Neuron (in vitro differentiated cells): ENCODE results near the gene DNER.
"Not testable (repeated sequence)": the region's sequence is repeated elsewhere in the genome, so short reads cannot be mapped to it uniquely, and the experiment has no call there.

ENCODE experiments used
- H2AFZ ChIP-seq: one replicate; pipeline ENCODE4 v1.6.1; 2013; ENCODE audit warnings: low read depth, mild to moderate bottlenecking, inconsistent platforms, low read length, moderate library complexity
- H3K27me3 ChIP-seq: one replicate; pipeline ENCODE4 v1.6.1; 2013; ENCODE audit warnings: low read length; ENCODE audit not compliant: insufficient read depth
- H3K36me3 ChIP-seq: one replicate; pipeline ENCODE4 v1.6.1; 2013; ENCODE audit warnings: low read length; ENCODE audit not compliant: insufficient read depth
- H3K4me1 ChIP-seq: one replicate; pipeline ENCODE4 v1.6.1; 2013; ENCODE audit warnings: low read length; ENCODE audit not compliant: insufficient read depth
- H3K4me3 ChIP-seq: 2 replicates; pipeline ENCODE4 v1.5.1; 2013; ENCODE audit warnings: mild to moderate bottlenecking, low read length, moderate library complexity
- H3K9me3 ChIP-seq: one replicate; pipeline ENCODE4 v1.6.1; 2013; ENCODE audit warnings: low read length

DNER gene

GRCh38 chr2:229376866-229377265 lies 337.5 kb downstream of the DNER start:
- no peak overlapping the region for H3K4me3 ChIP-seq
- H3K27me3 ChIP-seq, result no peaks in the 10 kb centered on the region
- H3K36me3 ChIP-seq, result no peaks in the 10 kb centered on the region
- H2AFZ ChIP-seq, result no peak overlapping the region
- no peaks in the 10 kb centered on the region for H3K9me3 ChIP-seq
- no peaks in the 10 kb centered on the region for H3K4me1 ChIP-seq

DNA sequence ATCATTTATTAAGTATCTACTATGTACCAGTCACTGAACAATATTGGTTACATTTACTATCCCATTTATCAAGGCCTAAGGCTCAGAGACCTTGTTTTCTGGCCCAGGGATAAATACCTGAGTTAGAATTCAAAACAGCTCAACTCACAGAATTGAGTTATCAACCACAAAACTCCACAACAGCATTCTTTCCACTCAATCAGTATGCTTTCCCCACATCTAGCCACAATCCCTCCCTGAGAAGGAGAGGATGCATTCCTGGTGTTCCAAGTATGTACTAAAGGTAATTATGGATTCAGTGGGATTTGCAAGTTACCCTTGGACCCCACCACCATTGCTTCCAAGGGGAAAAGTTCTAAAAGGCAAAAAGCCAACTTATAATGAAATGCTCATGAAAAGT lies 339.1 kb downstream of the DNER start:
- Histone ChIP-seq H2AFZ (no peak overlapping the region), H3K27me3 (no peaks in the 10 kb centered on the region), H3K4me3 (no peak overlapping the region), H3K4me1 (no peaks in the 10 kb centered on the region), H3K9me3 (no peaks in the 10 kb centered on the region), H3K36me3 (no peaks in the 10 kb centered on the region)

DNA sequence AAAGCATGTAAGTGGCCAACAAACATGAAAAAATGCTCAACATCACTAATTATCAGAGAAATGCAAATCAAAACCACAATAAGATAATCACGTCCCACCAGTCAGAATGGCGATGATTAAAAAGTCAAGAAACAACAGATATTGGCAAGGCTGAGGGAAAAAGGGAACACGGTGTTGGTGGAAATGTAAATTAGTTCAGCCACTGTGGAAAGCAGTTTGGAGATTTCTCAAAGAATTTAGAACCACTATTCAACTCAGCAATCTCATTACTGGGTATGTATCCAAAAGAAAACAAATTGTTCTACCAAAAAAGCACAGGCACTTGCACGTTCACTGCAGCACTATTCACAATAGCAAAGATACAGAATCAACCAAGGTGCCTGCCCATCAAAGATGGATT lies 341.0 kb downstream of the DNER start:
- not testable (repeated sequence) for H3K4me1 ChIP-seq, H3K4me3 ChIP-seq, H3K36me3 ChIP-seq, H3K9me3 ChIP-seq, H3K27me3 ChIP-seq, H2AFZ ChIP-seq

DNA sequence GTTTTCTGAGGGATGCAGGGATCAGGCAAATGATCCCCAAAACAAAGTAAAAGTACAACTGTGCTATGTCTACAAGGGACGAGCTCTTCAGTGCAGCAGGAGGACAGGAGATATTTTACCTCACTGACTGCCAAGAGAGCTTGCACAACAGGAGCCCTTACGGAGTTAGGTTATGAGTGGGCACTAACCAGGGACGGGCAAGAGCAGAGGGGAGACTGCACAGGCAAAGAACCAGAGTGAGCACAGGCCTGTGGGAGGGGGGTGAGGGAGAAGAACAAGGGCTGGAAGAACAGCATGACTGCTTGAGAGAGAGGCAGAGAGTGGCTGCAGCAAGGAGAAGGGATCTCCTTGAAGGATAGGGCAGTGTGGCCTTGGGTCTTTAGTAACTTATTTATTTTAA lies 342.1 kb downstream of the DNER start:
- no peak overlapping the region for H3K4me3 ChIP-seq
- H2AFZ ChIP-seq, result no peak overlapping the region
- H3K4me1 ChIP-seq, result no peaks in the 10 kb centered on the region
- H3K9me3 ChIP-seq, result no peaks in the 10 kb centered on the region
- no peaks in the 10 kb centered on the region for H3K27me3 ChIP-seq
- no peaks in the 10 kb centered on the region for H3K36me3 ChIP-seq

DNA sequence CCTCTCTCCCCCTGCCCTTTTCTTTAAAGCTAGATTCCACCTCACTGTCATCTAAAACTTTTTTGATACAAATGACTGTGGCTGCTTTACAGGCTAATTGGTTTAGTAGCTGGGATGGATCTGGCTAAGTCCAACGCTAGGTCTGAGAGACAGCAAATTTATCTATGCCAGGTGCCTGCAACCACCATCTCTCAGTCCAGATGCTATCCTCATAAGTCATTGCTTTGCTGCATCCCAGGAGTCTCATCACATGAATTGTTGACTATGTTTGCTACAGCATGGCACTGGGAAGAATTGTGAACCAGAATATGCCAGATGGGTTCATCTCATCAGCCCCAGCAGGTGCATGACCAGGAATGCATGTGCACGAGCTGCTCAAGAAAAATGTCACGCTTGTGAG lies 343.3 kb downstream of the DNER start:
- Histone ChIP-seq H2AFZ (no peak overlapping the region), H3K27me3 (no peaks in the 10 kb centered on the region), H3K4me1 (no peaks in the 10 kb centered on the region), H3K36me3 (no peaks in the 10 kb centered on the region), H3K9me3 (no peaks in the 10 kb centered on the region), H3K4me3 (no peak overlapping the region)

- H3K9me3 ChIP-seq, result no peaks in the 10 kb centered on the region
- H3K36me3 ChIP-seq, result no peaks in the 10 kb centered on the region
- no peak overlapping the region for H3K4me3 ChIP-seq
- no peak overlapping the region for H2AFZ ChIP-seq
- no peaks in the 10 kb centered on the region for H3K4me1 ChIP-seq
- H3K27me3 ChIP-seq, result no peaks in the 10 kb centered on the region
These were observed 343.8 kb downstream of the DNER start for GRCh38 chr2:229370509-229370908.

GRCh38 chr2:229363185-229363814 lies 351.1 kb downstream of the DNER start:
- Histone ChIP-seq H3K36me3 (no peaks in the 10 kb centered on the region), H3K4me3 (no peak overlapping the region)

GRCh38 chr2:229350883-229351282 lies 363.5 kb downstream of the DNER start:
- no peaks in the 10 kb centered on the region for H3K36me3 ChIP-seq
- H3K27me3 ChIP-seq, result no peaks in the 10 kb centered on the region
- H2AFZ ChIP-seq, result no peak overlapping the region
- no peak overlapping the region for H3K4me3 ChIP-seq
- H3K4me1 ChIP-seq, result no peaks in the 10 kb centered on the region
- no peaks in the 10 kb centered on the region for H3K9me3 ChIP-seq

More at GRCh38 chr2:229363185-229363814, 351.1 kb downstream of the DNER start:
- H3K9me3 ChIP-seq, result no peaks in the 10 kb centered on the region
- H3K27me3 ChIP-seq, result no peaks in the 10 kb centered on the region
- no peak overlapping the region for H2AFZ ChIP-seq
- no peaks in the 10 kb centered on the region for H3K4me1 ChIP-seq

- no peak overlapping the region for H3K4me3 ChIP-seq
- H3K27me3 ChIP-seq, result no peaks in the 10 kb centered on the region
- H3K9me3 ChIP-seq, result no peaks in the 10 kb centered on the region
- H3K36me3 ChIP-seq, result no peaks in the 10 kb centered on the region
- H2AFZ ChIP-seq, result no peak overlapping the region
- H3K4me1 ChIP-seq, result no peaks in the 10 kb centered on the region
These were observed 364.1 kb downstream of the DNER start for GRCh38 chr2:229350117-229350805.

DNA sequence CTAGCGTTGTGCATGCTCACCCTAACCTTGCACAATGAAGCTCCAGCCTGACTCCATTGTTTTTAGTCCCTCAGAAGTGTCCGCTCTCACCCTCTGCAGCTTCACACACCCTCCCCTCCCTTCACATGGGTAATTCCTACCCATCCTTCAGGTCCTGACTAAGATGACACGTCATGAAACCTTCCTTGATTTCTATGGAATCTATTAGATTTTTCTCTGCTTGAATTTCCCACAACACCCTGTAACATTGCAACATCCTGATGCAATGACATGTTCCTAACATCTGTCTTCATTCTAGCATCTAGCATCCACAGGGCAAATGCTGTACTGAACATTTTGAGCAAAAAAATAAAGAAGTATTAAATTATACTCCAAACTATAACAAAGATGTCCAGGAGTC lies 366.2 kb downstream of the DNER start:
- Histone ChIP-seq H3K36me3 (no peaks in the 10 kb centered on the region), H3K27me3 (no peaks in the 10 kb centered on the region), H2AFZ (no peak overlapping the region)

DNA sequence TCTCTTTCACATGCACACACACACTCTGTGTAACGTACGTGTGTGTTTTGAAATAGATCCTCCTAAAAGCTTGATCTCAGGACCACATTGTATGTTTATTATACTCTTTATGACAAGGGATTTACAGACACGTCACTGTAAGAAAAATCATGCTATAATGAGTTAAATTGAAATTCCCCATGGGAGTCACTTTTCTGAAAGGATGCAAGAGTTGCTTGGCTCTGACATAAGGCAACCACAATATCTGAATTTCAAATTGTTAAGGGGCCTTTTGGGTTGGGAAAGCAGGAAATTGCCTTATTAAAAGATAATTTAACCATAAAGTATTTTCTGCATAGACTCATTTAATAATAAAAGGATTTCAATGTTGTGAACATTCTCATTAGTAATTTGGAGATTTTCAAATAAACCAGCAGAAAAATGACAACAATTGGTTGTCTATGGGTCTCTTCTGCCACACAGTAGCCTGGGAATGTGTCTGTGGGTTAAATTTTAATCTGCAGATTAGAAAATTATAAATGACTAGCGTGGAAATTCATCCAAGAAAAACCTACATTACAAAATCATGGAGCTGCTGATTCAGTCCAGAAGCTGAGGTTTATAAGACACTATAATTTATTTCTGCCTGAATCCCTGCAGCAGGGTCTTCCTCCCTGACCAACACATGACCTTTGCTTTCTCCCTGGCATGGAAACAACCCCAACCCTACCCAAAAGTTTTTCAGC lies 367.4 kb downstream of the DNER start:
- Histone ChIP-seq H3K4me3 (no peak overlapping the region), H3K9me3 (no peaks in the 10 kb centered on the region)

More for the DNA sequence above, 366.2 kb downstream of the DNER start:
- no peaks in the 10 kb centered on the region for H3K9me3 ChIP-seq
- H3K4me1 ChIP-seq, result no peaks in the 10 kb centered on the region
- no peak overlapping the region for H3K4me3 ChIP-seq

DNA sequence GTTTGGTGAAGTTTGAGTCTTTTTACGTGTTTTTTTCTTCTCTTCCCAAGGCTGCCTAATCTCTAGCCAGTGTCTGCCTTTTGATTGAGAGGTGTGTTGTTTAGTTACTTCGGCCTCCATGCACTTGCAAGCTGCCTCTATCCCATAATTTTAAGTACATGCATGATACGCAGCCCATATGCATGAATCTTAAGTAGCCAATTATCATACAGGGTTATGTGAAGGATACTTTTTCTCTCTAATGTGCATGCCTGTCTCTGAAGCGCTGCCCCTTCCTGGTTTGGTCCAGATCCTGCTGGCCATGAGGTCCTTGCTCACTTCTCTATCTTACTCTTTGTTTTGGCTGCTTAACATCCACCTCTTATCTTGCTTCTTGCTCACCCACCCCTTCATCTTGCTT lies 369.4 kb downstream of the DNER start:
- Histone ChIP-seq H2AFZ (no peak overlapping the region), H3K4me1 (no peaks in the 10 kb centered on the region), H3K36me3 (no peaks in the 10 kb centered on the region), H3K9me3 (no peaks in the 10 kb centered on the region), H3K4me3 (no peak overlapping the region), H3K27me3 (no peaks in the 10 kb centered on the region)

More for the DNA sequence above, 367.4 kb downstream of the DNER start:
- no peaks in the 10 kb centered on the region for H3K4me1 ChIP-seq
- no peak overlapping the region for H2AFZ ChIP-seq
- H3K27me3 ChIP-seq, result no peaks in the 10 kb centered on the region
- H3K36me3 ChIP-seq, result no peaks in the 10 kb centered on the region

DNA sequence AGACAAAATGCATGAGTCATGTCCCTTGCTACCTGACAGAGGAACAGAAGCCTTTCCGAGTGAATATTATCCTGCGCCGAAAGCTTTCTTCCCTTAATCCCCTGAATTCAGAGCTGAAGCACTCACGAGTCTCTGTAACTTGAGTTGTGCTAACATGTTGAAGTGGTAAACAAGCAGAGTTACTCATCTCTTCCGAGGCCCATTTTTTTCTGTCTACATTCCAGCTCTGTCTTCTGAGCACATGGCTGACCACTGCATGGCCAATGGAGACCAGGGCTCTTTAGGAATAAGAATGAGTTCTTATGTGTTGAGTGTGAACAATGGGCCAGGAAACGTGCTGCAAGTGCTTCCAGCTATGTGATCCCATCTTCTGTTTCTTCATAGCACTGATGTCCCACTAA lies 370.2 kb downstream of the DNER start:
- H3K4me3 ChIP-seq, result no peak overlapping the region
- no peaks in the 10 kb centered on the region for H3K27me3 ChIP-seq
- H3K36me3 ChIP-seq, result no peaks in the 10 kb centered on the region
- H3K4me1 ChIP-seq, result no peaks in the 10 kb centered on the region
- no peaks in the 10 kb centered on the region for H3K9me3 ChIP-seq
- no peak overlapping the region for H2AFZ ChIP-seq
